SH-SY5Y (cell line): Measurements from ENCODE around the gene TTLL8.

ENCODE experiments used
- GATA2 ChIP-seq: IDR thresholded peaks from 2 replicates; pipeline ENCODE4 v1.6.1; 2011; ENCODE audit warnings: mild to moderate bottlenecking, low read depth, low read length
- GATA3 ChIP-seq: IDR thresholded peaks from 2 replicates; pipeline ENCODE4 v1.6.1; 2011; ENCODE audit warnings: low read depth, mild to moderate bottlenecking, low read length, moderate library complexity

- no peak for TF ChIP-seq GATA2
- no peak for TF ChIP-seq GATA3
Observed at GRCh38 chr22:49994361-49995040, 63.6 kb downstream of the TTLL8 start.
